ENCODE measurements around the gene CCNB2. TPM values are rescaled to one million over a fixed set of nuclear protein-coding genes. Genes with fewer than 3 reads are reported as not detected.

CCNB2 gene
- 4.5 and 18.1 TPM in 2 replicates for total RNA-seq

GRCh38 chr15:59104912-59105732 is at the start of gene CCNB2:
CCNB2 (plus strand) TSS chr15:59105146; CDS start chr15:59105269, 123 bp downstream.

Other genes starting within 250 kb of the CCNB2 start
- gene SLTM, start 171.5 kb upstream of the CCNB2 start, total RNA-seq, result 55.8 and 78.1 TPM in 2 replicates
- 22.0 and 29.8 TPM in 2 replicates for gene RNF111, start 117.5 kb upstream of the CCNB2 start, total RNA-seq
- not detected in 2 replicates for gene LDHAL6B, start 101.7 kb downstream of the CCNB2 start, total RNA-seq